ENCODE measurements around the gene DSG3.

DSG3 gene

DNA sequence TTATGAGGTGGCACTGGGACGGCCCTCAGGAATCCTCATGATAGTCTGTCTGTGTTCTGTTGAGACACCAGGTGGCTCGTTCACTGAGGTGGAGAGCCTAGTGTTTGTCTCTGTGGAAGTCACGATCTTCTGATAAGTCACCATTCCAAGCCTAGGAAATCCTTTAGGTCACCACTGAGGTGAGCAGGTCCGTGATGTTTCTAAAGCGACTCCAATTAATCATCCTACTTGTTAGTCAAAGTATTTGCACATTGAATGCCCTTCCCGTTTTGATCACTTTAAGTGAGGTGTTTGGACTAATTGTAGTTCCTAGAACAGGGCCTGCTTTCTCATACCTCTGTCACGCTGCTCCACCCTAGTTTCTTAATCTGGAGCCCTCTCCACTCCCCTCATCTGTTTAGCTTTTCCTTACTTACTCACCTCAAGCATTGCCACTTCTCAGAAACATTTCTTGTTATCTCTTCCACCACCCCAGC lies 28.0 kb upstream of the DSG3 start:
- TF ChIP-seq, protein P1, sequence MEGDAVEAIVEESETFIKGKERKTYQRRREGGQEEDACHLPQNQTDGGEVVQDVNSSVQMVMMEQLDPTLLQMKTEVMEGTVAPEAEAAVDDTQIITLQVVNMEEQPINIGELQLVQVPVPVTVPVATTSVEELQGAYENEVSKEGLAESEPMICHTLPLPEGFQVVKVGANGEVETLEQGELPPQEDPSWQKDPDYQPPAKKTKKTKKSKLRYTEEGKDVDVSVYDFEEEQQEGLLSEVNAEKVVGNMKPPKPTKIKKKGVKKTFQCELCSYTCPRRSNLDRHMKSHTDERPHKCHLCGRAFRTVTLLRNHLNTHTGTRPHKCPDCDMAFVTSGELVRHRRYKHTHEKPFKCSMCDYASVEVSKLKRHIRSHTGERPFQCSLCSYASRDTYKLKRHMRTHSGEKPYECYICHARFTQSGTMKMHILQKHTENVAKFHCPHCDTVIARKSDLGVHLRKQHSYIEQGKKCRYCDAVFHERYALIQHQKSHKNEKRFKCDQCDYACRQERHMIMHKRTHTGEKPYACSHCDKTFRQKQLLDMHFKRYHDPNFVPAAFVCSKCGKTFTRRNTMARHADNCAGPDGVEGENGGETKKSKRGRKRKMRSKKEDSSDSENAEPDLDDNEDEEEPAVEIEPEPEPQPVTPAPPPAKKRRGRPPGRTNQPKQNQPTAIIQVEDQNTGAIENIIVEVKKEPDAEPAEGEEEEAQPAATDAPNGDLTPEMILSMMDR (IDR thresholded peaks at IDR 0.05; ENCODE audit: low read depth, low read length), result no peak
- no peak for DNase-seq (ENCODE audit: low read depth, low spot score)
- H3K4me3 ChIP-seq (ENCODE audit: low read depth, low read length), result no peak overlapping the region
- in situ Hi-C loops (cut with HindIII; ENCODE audit: low sequenced_read_pairs), result no loop called here

DNA sequence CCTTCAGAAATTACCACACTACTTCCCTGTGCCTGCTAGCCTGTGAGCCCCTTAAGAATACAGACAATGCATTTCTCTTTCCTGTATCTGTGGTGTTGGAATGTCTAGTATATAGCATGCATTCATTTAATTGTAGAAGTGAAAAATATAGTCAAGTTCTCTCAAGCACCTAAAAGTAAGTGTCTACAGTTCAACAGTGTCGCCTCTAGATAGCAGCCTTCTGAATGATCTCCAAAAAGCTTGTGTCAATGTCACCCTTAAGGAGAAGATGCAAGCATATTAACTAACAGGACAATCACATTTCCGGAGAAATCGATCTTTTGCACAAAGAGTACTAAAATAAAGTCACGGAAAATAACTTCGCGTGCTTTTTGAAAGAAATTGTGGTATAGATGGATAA lies 27.5 kb upstream of the DSG3 start:
- no peak for DNase-seq (ENCODE audit: low read depth, low spot score)
- no peak overlapping the region for H3K4me3 ChIP-seq (ENCODE audit: low read depth, low read length)
- in situ Hi-C loops (cut with HindIII; ENCODE audit: low sequenced_read_pairs), result no loop called here
- TF ChIP-seq, protein P1 (IDR thresholded peaks at IDR 0.05; ENCODE audit: low read depth, low read length), result no peak

DNA sequence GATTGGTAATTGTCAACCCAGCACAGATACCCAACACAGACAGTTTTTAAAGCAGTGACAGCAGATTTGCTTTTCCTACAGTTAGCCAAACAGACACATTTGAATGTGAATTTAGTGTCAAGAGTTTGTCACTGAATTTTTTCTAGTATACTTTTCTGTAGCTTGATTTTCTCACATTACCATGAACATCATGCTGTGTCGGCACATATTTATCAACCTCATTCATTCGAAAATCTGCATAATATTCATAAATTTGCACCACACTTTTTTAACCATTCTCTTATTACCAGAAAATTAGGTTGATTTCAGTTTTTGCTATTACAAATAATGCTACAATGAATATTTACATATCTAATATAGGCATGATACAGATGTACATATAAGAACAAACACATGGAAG lies 27.0 kb upstream of the DSG3 start:
- in situ Hi-C loops (cut with HindIII; ENCODE audit: low sequenced_read_pairs), result no loop called here
- TF ChIP-seq, protein P1 (IDR thresholded peaks at IDR 0.05; ENCODE audit: low read depth, low read length), result no peak

DNA sequence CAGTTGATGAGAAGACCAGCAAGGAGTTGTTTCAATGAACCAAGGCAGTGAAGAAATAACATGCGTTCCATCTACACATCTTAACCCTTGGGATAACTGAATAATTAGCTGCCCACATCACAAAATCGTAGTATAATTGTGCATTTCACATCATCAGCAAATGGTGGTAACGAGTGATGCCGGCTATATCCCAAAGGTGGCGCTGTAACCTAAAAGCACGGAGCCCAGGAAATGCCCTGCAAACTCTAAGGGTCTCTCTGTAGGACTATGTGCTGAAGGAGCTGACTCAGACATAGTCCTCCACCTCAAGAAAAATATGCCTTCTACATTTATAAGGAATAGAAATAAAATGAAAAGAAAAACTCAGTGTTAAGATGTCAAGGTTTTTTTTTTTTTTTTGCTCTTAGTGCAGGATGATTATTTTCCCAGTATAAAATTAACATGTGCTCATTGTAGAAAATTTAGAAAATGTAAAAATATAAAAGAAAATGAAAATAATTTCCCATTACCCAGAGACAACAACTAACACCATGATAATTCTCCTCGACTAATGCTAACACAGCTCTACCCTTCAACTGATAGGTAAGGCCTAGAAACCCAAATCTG lies 23.1 kb upstream of the DSG3 start:
- DNase-seq (ENCODE audit: low read depth, low spot score), result peak; percentile 43
- TF ChIP-seq, protein P1 (IDR thresholded peaks at IDR 0.05; ENCODE audit: low read depth, low read length), result peak; percentile 81
- in situ Hi-C loops (cut with HindIII; ENCODE audit: low sequenced_read_pairs), result no loop called here
- H3K4me3 ChIP-seq (ENCODE audit: low read depth, low read length), result no peak overlapping the region

More for the DNA sequence above, 27.0 kb upstream of the DSG3 start:
- H3K4me3 ChIP-seq (ENCODE audit: low read depth, low read length), result no peak overlapping the region
- DNase-seq (ENCODE audit: low read depth, low spot score), result no peak

DNA sequence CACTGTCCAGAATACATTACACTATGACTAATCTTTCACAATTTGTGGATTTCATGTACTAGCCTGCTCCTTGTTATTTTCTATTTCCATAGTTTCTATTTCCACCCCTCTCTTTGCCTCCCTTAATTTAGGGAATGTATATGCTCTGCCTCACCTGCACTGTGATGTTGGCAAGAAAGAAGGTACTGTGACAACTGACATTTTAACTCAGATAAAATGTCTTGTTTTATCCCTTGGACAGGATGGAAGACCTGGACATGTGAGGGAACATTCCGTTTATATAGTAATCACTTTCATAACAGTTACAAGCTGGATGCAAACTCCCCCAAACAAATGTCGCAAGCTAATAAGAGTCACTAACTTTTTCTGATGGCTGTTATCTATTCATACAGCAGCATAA lies 21.5 kb upstream of the DSG3 start:
- in situ Hi-C loops (cut with HindIII; ENCODE audit: low sequenced_read_pairs), result no loop called here
- no peak overlapping the region for H3K4me3 ChIP-seq (ENCODE audit: low read depth, low read length)
- DNase-seq (ENCODE audit: low read depth, low spot score), result no peak
- TF ChIP-seq, protein P1 (IDR thresholded peaks at IDR 0.05; ENCODE audit: low read depth, low read length), result no peak

DNA sequence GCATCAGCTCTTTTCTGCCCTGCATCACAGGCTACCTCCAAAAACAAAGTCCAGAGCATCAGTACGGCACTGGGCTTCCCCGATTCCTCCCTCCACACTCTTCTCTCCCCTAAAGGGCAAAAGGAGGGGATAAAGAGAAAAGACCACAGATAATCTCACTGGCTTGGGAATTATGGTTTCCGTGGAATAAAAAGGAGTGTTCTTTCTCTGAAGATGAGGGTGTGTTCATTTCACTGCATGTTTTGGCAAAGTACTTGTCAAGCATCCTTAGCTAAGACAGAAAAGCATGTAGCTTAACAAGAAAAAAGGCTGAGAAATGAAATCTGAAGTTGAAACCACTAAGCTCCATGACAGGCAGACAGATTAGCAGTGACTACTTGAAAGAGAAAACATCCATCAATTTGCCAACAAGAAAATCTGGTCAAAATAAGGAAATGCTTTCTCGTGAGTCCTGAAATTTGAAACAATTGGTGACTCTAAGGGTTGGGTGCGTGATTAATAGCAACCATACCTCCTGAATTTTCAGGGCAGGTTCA lies 20.6 kb upstream of the DSG3 start:
- no peak for DNase-seq (ENCODE audit: low read depth, low spot score)
- H3K4me3 ChIP-seq (ENCODE audit: low read depth, low read length), result no peak overlapping the region

More for the DNA sequence above, 20.6 kb upstream of the DSG3 start:
- TF ChIP-seq, protein P1 (IDR thresholded peaks at IDR 0.05; ENCODE audit: low read depth, low read length), result no peak
- in situ Hi-C loops (cut with HindIII; ENCODE audit: low sequenced_read_pairs), result no loop called here

All from astrocyte of the spinal cord (primary cell).